Stimulated activated effector memory CD8-positive, alpha-beta T cell treated with anti-CD3 and anti-CD28 coated beads, Interleukin-12 subunit alpha, Interleukin-12 subunit beta, amount 100 ng/mL, for 72 hours (primary cell): ENCODE measurements around the gene ZNF329.

Experiments used
- ATAC-seq: fragments of 150-1000 bp; cut with Tn5 transposase; 2 replicates; pipeline ENCODE4 v1.10.0; 2021
- DNase-seq, 2 donors: peaks; one replicate each; pipeline ENCODE4 v3.0.0; 2021 to 2022; ENCODE audit warnings: low spot score in 2 of 2
- H3K27ac Mint-ChIP-seq: one replicate; pipeline ENCODE4 v1.8.0; 2022; ENCODE audit warnings: mild to moderate bottlenecking, mixed read lengths
- H3K36me3 Mint-ChIP-seq: one replicate; pipeline ENCODE4 v1.8.0; 2022; ENCODE audit warnings: mild to moderate bottlenecking, mixed read lengths
- H3K4me1 Mint-ChIP-seq: one replicate; pipeline ENCODE4 v1.8.0; 2022; ENCODE audit warnings: mixed read lengths
- H3K4me3 Mint-ChIP-seq: one replicate; pipeline ENCODE4 v1.8.0; 2022; ENCODE audit warnings: mild to moderate bottlenecking, mixed read lengths
- H3K9me3 Mint-ChIP-seq: one replicate; pipeline ENCODE4 v1.8.0; 2022; ENCODE audit warnings: mixed read lengths

The ZNF329 gene

GRCh38 chr19:58150328-58150921 is at the start of gene ZNF329:
TSS of gene ZNF329 (minus strand) at chr19:58150789. CDS start at chr19:58129503, 21,286 bp downstream.
- peak; percentile 82 for ATAC-seq
- peak within 1 kb of the TSS; percentile 79 for H3K4me3 Mint-ChIP-seq
- peaks cover 11% of the 10 kb centered on the region for H3K4me1 Mint-ChIP-seq
- DNase-seq: peak; percentile 92 to 98
- H3K27ac Mint-ChIP-seq: peak within 1 kb of the TSS; percentile 81
- peaks cover 13% of the 10 kb centered on the region for H3K9me3 Mint-ChIP-seq
- H3K36me3 Mint-ChIP-seq: peaks cover 15% of the 10 kb centered on the region

GRCh38 chr19:58196901-58197616 is 46.5 kb upstream of the ZNF329 start:
- H3K9me3 Mint-ChIP-seq: peaks cover 44% of the 10 kb centered on the region
- DNase-seq: no peak
- peaks cover 92% of the 10 kb centered on the region for H3K36me3 Mint-ChIP-seq
- no peak for ATAC-seq
- H3K4me3 Mint-ChIP-seq: no peak overlapping the region
- H3K4me1 Mint-ChIP-seq: no peaks in the 10 kb centered on the region
- H3K27ac Mint-ChIP-seq: no peak overlapping the region

- H3K27ac Mint-ChIP-seq: peak overlapping the region; percentile 100
- no peak for DNase-seq
- ATAC-seq: no peak
- H3K4me1 Mint-ChIP-seq: peaks cover 16% of the 10 kb centered on the region
- peaks cover 17% of the 10 kb centered on the region for H3K9me3 Mint-ChIP-seq
- peak overlapping the region; percentile 98 for H3K4me3 Mint-ChIP-seq
- H3K36me3 Mint-ChIP-seq: peaks cover 71% of the 10 kb centered on the region
Measured at GRCh38 chr19:58183817-58184215, 33.2 kb upstream of the ZNF329 start.

GRCh38 chr19:58182989-58183816 is 32.6 kb upstream of the ZNF329 start, which contains the start of gene ZNF274:
TSS of gene ZNF274 (plus strand) at chr19:58183061. CDS start at chr19:58183966, 905 bp downstream.
- H3K9me3 Mint-ChIP-seq: peaks cover 16% of the 10 kb centered on the region
- H3K4me3 Mint-ChIP-seq: peak within 1 kb of the TSS; percentile 98
- peaks cover 65% of the 10 kb centered on the region for H3K36me3 Mint-ChIP-seq
- peaks cover 16% of the 10 kb centered on the region for H3K4me1 Mint-ChIP-seq
- ATAC-seq (peak; percentile 94), DNase-seq (peak; percentile 91 to 94)
- peak within 1 kb of the TSS; percentile 100 for H3K27ac Mint-ChIP-seq

GRCh38 chr19:58182577-58182988 is 32.0 kb upstream of the ZNF329 start:
- Mint-ChIP-seq H3K4me3 (peak overlapping the region; percentile 98), H3K36me3 (peaks cover 59% of the 10 kb centered on the region), H3K27ac (peak overlapping the region; percentile 100), H3K9me3 (peaks cover 20% of the 10 kb centered on the region), H3K4me1 (peaks cover 16% of the 10 kb centered on the region)
- ATAC-seq: peak; percentile 85
- peak in 1 of 2 donors; percentile 1 for DNase-seq

- ATAC-seq: no peak
- Mint-ChIP-seq H3K36me3 (peaks cover 53% of the 10 kb centered on the region), H3K4me3 (peak overlapping the region; percentile 98), H3K9me3 (peaks cover 20% of the 10 kb centered on the region), H3K4me1 (peaks cover 16% of the 10 kb centered on the region), H3K27ac (peak overlapping the region; percentile 100)
- DNase-seq: peak; percentile 27 to 61
Measured at GRCh38 chr19:58181902-58182576, 31.4 kb upstream of the ZNF329 start.

GRCh38 chr19:58170860-58171259 is 20.3 kb upstream of the ZNF329 start:
- Mint-ChIP-seq H3K27ac (no peak overlapping the region), H3K4me1 (no peaks in the 10 kb centered on the region), H3K36me3 (no peaks in the 10 kb centered on the region), H3K4me3 (no peak overlapping the region), H3K9me3 (peaks cover 29% of the 10 kb centered on the region)
- ATAC-seq (peak; percentile 37), DNase-seq (no peak)

GRCh38 chr19:58166708-58167280 is 16.2 kb upstream of the ZNF329 start:
- Mint-ChIP-seq H3K36me3 (no peaks in the 10 kb centered on the region), H3K9me3 (peaks cover 32% of the 10 kb centered on the region), H3K4me1 (no peaks in the 10 kb centered on the region), H3K27ac (no peak overlapping the region), H3K4me3 (no peak overlapping the region)
- DNase-seq (no peak), ATAC-seq (no peak)

- H3K27ac Mint-ChIP-seq: no peak overlapping the region
- no peak overlapping the region for H3K4me3 Mint-ChIP-seq
- DNase-seq (no peak), ATAC-seq (no peak)
- no peaks in the 10 kb centered on the region for H3K4me1 Mint-ChIP-seq
- H3K9me3 Mint-ChIP-seq: peaks cover 33% of the 10 kb centered on the region
- H3K36me3 Mint-ChIP-seq: no peaks in the 10 kb centered on the region
Measured at GRCh38 chr19:58166268-58166667, 15.7 kb upstream of the ZNF329 start.

GRCh38 chr19:58157045-58157728 is 6.6 kb upstream of the ZNF329 start:
- ATAC-seq (no peak), DNase-seq (no peak)
- Mint-ChIP-seq H3K4me1 (no peaks in the 10 kb centered on the region), H3K27ac (no peak overlapping the region), H3K36me3 (no peaks in the 10 kb centered on the region), H3K4me3 (no peak overlapping the region), H3K9me3 (peaks cover 3% of the 10 kb centered on the region)

GRCh38 chr19:58154679-58155648 is 4.4 kb upstream of the ZNF329 start:
- Mint-ChIP-seq H3K4me1 (peaks cover 3% of the 10 kb centered on the region), H3K9me3 (peaks cover 3% of the 10 kb centered on the region), H3K36me3 (peaks cover 10% of the 10 kb centered on the region), H3K27ac (peak overlapping the region; percentile 73), H3K4me3 (peak overlapping the region; percentile 65)
- peak; percentile 99 for DNase-seq
- ATAC-seq: peak; percentile 89

- DNase-seq (peak in 1 of 2 donors; percentile 52), ATAC-seq (no peak)
- Mint-ChIP-seq H3K4me3 (peak overlapping the region; percentile 65), H3K9me3 (peaks cover 7% of the 10 kb centered on the region), H3K4me1 (peaks cover 9% of the 10 kb centered on the region), H3K36me3 (peaks cover 15% of the 10 kb centered on the region), H3K27ac (peak overlapping the region; percentile 73)
Measured at GRCh38 chr19:58154287-58154678, 3.7 kb upstream of the ZNF329 start.

- DNase-seq: no peak
- peak overlapping the region; percentile 65 for H3K4me3 Mint-ChIP-seq
- peaks cover 8% of the 10 kb centered on the region for H3K9me3 Mint-ChIP-seq
- H3K27ac Mint-ChIP-seq: no peak overlapping the region
- H3K36me3 Mint-ChIP-seq: peaks cover 15% of the 10 kb centered on the region
- peaks cover 11% of the 10 kb centered on the region for H3K4me1 Mint-ChIP-seq
- ATAC-seq: no peak
Measured at GRCh38 chr19:58153386-58153785, 2.8 kb upstream of the ZNF329 start.
